CD14-positive monocyte (primary cell): Measurements from ENCODE around the gene MALAT1. TPM values are rescaled to one million over a fixed set of nuclear protein-coding genes. Genes with fewer than 3 reads are reported as not detected.

Source experiments
- DNase-seq, 3 donors: peaks; one replicate each; pipeline ENCODE4 v3.0.0-alpha.2; 2011 to 2022
- H2AFZ ChIP-seq: 2 replicates; pipeline ENCODE4 v1.6.0; 2012; ENCODE audit warnings: mild to moderate bottlenecking, low read depth, low read length, inconsistent platforms; ENCODE audit not compliant: insufficient read depth, poor library complexity, severe bottlenecking
- H3K27ac ChIP-seq, 2 donors: 1 replicate in 1 of 2; 2 replicates in 1 of 2; pipeline ENCODE4 v1.5.1; 2012 to 2013; ENCODE audit warnings: low read length in 2 of 2, control low read depth in 1 of 2, inconsistent platforms in 1 of 2, low read depth in 1 of 2, mild to moderate bottlenecking in 1 of 2
- H3K27me3 ChIP-seq, 2 donors: one replicate each; pipeline versions ENCODE4 v1.6.0 to v1.6.1; 2011 to 2013; ENCODE audit warnings: low read length in 2 of 2; ENCODE audit not compliant: control insufficient read depth in 2 of 2, insufficient read depth in 2 of 2
- H3K36me3 ChIP-seq, 2 donors: replicated peaks in 1 of 2; 1 replicate in 1 of 2; 2 replicates in 1 of 2; pipeline versions ENCODE4 v1.5.1 to v1.6.1; 2012 to 2013; ENCODE audit warnings: low read length in 2 of 2, control low read depth in 1 of 2, inconsistent platforms in 1 of 2, mild to moderate bottlenecking in 1 of 2; ENCODE audit not compliant: insufficient read depth in 2 of 2, control insufficient read depth in 1 of 2
- H3K4me1 ChIP-seq, 2 donors: 1 replicate in 1 of 2; 2 replicates in 1 of 2; pipeline versions ENCODE4 v1.5.1 to v1.6.1; 2012 to 2013; ENCODE audit warnings: low read length in 2 of 2, control low read depth in 1 of 2, inconsistent platforms in 1 of 2, mild to moderate bottlenecking in 1 of 2, moderate library complexity in 1 of 2; ENCODE audit not compliant: insufficient read depth in 2 of 2, control insufficient read depth in 1 of 2
- H3K4me2 ChIP-seq: replicated peaks from 2 replicates; pipeline ENCODE3; 2012; ENCODE audit warnings: low read length, moderate library complexity, mild to moderate bottlenecking; ENCODE audit not compliant: poor library complexity, severe bottlenecking; ENCODE audit errors: extremely low read depth
- H3K4me3 ChIP-seq, 3 experiments: fragments of 200-600 bp in 1 of 3; sonication (generic) in 1 of 3; replicated peaks in 1 of 3; 1 replicate in 2 of 3; 2 replicates in 1 of 3; pipeline ENCODE4 v1.5.1; 2011 to 2013; ENCODE audit warnings: low read length in 3 of 3, mild to moderate bottlenecking in 3 of 3, control low read depth in 2 of 3, low read depth in 2 of 3, inconsistent platforms in 1 of 3, moderate library complexity in 1 of 3
- H3K79me2 ChIP-seq: 2 replicates; pipeline ENCODE4 v1.6.0; 2012; ENCODE audit warnings: mild to moderate bottlenecking, control low read depth, inconsistent platforms, low read length, moderate library complexity; ENCODE audit not compliant: insufficient read depth
- H3K9ac ChIP-seq: 2 replicates; pipeline ENCODE4 v1.6.0; 2017; ENCODE audit warnings: low read length, mild to moderate bottlenecking; ENCODE audit not compliant: insufficient read depth, poor library complexity, severe bottlenecking
- H3K9me3 ChIP-seq, 2 donors: replicated peaks in 1 of 2; 1 replicate in 1 of 2; 2 replicates in 1 of 2; pipeline versions ENCODE4 v1.5.1 to v1.6.1; 2012 to 2013; ENCODE audit warnings: low read length in 2 of 2, control low read depth in 1 of 2; ENCODE audit not compliant: control insufficient read depth in 1 of 2, insufficient read depth in 1 of 2
- H4K20me1 ChIP-seq: 2 replicates; pipeline ENCODE4 v1.6.0; 2012; ENCODE audit warnings: mild to moderate bottlenecking, low read length, control low read depth, moderate library complexity; ENCODE audit not compliant: insufficient read depth
- H3K27ac Mint-ChIP-seq, 7 donors: one replicate each; pipeline ENCODE4 v1.8.0; 2020; ENCODE audit warnings: mild to moderate bottlenecking in 7 of 7, mixed read lengths in 7 of 7, moderate library complexity in 6 of 7, inconsistent platforms in 2 of 7
- H3K27me3 Mint-ChIP-seq, 3 donors: one replicate each; pipeline ENCODE4 v1.8.0; 2021 to 2022; ENCODE audit warnings: low read depth in 3 of 3, mild to moderate bottlenecking in 3 of 3, mixed read lengths in 3 of 3, moderate library complexity in 3 of 3, inconsistent platforms in 1 of 3
- H3K36me3 Mint-ChIP-seq, 2 donors: one replicate each; pipeline ENCODE4 v1.8.0; 2020; ENCODE audit warnings: mixed read lengths in 2 of 2, inconsistent platforms in 1 of 2, mild to moderate bottlenecking in 1 of 2
- H3K4me1 Mint-ChIP-seq: one replicate; pipeline ENCODE4 v1.8.0; 2020; ENCODE audit warnings: mild to moderate bottlenecking, mixed read lengths
- H3K4me3 Mint-ChIP-seq, 2 donors: one replicate each; pipeline ENCODE4 v1.8.0; 2020; ENCODE audit warnings: mild to moderate bottlenecking in 2 of 2, mixed read lengths in 2 of 2, moderate library complexity in 1 of 2
- H3K9me3 Mint-ChIP-seq, 7 donors: one replicate each; pipeline ENCODE4 v1.8.0; 2020 to 2022; ENCODE audit warnings: mixed read lengths in 7 of 7, mild to moderate bottlenecking in 6 of 7, moderate library complexity in 6 of 7, inconsistent platforms in 2 of 7
- CTCF ChIP-seq: fragments of 200-600 bp; IDR thresholded peaks from one replicate; pipeline ENCODE4 v1.8.0; 2022; ENCODE audit warnings: antibody characterized with exemption, mild to moderate bottlenecking
- WGBS: methylation state at CpG from one replicate; pipeline ENCODE4 v1.1.5; 2013; ENCODE audit warnings: missing lambda C conversion rate; ENCODE audit not compliant: insufficient coverage; 5-methylcytosine and 5-hydroxymethylcytosine counted together
- intact Hi-C, 2 donors: fragments of 100-400 bp; cut with micrococcal nuclease; formaldehyde crosslinking; loops; one replicate each; pipeline versions ENCODE4 v1.15.0 to v1.15.1; 2023
- polyA plus RNA-seq, 3 donors: library from polyadenylated mRNA; depleted of rRNA in 1 of 3; unstranded in 2 of 3; stranded (reverse) in 1 of 3; fragments of 300-500 nt in 2 of 3; fragments of >200 nt in 1 of 3; fragmentation: Illumina TruSeq in 2 of 3; gene quantifications; 1 replicate in 2 of 3; 2 replicates in 1 of 3; pipeline ENCODE4 v1.2.3, GENCODE V29; 2012 to 2021

MALAT1 gene
- polyA plus RNA-seq, 3 donors: 263 to 815 (median 554) TPM

GRCh38 chr11:65549096-65549495, 50.3 kb downstream of the MALAT1 start:
- intact Hi-C loops: loop anchor here in 1 of 2 donors (10.0 kb wide), 1 partner anchor 66 kb away; the partner anchor contains the start of genes MAP3K11 and PCNX3
- no peak overlapping the region for H2AFZ ChIP-seq

DNA sequence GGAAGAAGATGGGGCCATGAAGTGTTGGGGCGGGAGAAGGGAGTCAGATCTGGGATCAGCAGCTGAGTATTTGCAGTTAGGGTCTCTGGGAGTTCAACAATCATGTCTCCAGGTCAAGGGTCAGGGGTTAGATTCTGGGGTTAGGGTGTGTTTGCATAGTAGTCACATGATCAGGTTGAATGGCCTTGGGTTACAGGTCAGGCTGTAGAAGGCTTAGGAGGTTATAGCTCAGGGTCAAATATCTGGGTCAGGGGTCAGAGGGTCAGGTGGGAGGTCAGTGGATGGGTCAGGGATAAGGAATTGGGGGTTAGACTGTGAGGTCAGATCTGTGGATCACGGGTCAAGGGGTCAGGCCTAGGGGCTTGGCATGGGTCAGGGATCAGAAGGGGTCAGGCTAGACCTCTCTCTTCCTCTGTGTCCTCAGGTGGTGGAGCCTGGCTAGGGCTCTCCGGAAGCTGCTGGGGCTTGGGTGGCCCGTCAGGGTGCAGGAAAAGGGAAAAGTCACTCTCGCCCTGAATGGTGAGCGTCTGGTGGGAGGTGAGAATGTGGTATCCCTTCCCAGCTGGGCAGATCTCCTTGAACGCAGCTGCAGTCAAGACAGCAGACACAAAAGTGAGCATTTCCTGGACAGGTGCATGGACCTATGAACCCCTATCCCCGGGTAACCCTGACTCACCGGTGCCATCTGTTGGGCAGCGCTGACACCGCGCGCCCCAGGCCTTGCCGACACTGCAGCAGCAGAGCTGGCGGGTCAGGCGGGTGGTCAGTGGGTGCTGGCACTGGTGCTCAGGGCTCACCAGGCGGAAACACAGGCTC, 52.9 kb downstream of the MALAT1 start:
- intact Hi-C loops: no loop called here
- no peaks in the 10 kb centered on the region for H3K79me2 ChIP-seq
- H3K27ac ChIP-seq: no peak overlapping the region
- peak in 2 of 3 donors; percentile 53 to 57 for DNase-seq
- H2AFZ ChIP-seq: no peak overlapping the region
- Mint-ChIP-seq H3K27ac (no peak overlapping the region), H3K4me3 (no peak overlapping the region), H3K36me3 (peaks cover 0 to 5% of the 10 kb centered on the region in 2 donors), H3K4me1 (peaks cover 55% of the 10 kb centered on the region), H3K27me3 (peaks cover 15 to 23% (median 16%) of the 10 kb centered on the region in 3 donors), H3K9me3 (peaks cover 0 to 2% (median 0%) of the 10 kb centered on the region in 7 donors)
- H3K36me3 ChIP-seq: no peaks in the 10 kb centered on the region
- no peaks in the 10 kb centered on the region for H4K20me1 ChIP-seq
- no peaks in the 10 kb centered on the region for H3K9me3 ChIP-seq
- H3K4me3 ChIP-seq: no peak overlapping the region
- no peak overlapping the region for H3K9ac ChIP-seq
- peaks cover 24 to 42% of the 10 kb centered on the region in 2 donors for H3K4me1 ChIP-seq
- peak; percentile 71 for TF ChIP-seq CTCF
- no peak overlapping the region for H3K4me2 ChIP-seq
- WGBS: 53% methylated on average over 16 of the region's 17 CpGs
- peaks cover 0 to 2% of the 10 kb centered on the region in 2 donors for H3K27me3 ChIP-seq

More at GRCh38 chr11:65549096-65549495, 50.3 kb downstream of the MALAT1 start:
- H3K4me1 Mint-ChIP-seq: peaks cover 42% of the 10 kb centered on the region
- H3K9ac ChIP-seq: no peak overlapping the region
- H3K36me3 Mint-ChIP-seq: no peaks in the 10 kb centered on the region
- no peak overlapping the region for H3K27ac ChIP-seq
- H3K27ac Mint-ChIP-seq: peak overlapping the region in 1 of 7 donors; percentile 43
- H4K20me1 ChIP-seq: no peaks in the 10 kb centered on the region
- WGBS: 89% methylated on average over 1 of the region's 3 CpGs
- no peak overlapping the region for H3K4me2 ChIP-seq
- H3K79me2 ChIP-seq: no peaks in the 10 kb centered on the region
- no peak overlapping the region for H3K4me3 Mint-ChIP-seq
- no peak overlapping the region for H3K4me3 ChIP-seq
- no peaks in the 10 kb centered on the region for H3K9me3 ChIP-seq
- peaks cover 0 to 2% (median 0%) of the 10 kb centered on the region in 7 donors for H3K9me3 Mint-ChIP-seq
- no peak for TF ChIP-seq CTCF
- no peak for DNase-seq
- no peaks in the 10 kb centered on the region for H3K36me3 ChIP-seq
- peaks cover 23 to 36% of the 10 kb centered on the region in 2 donors for H3K4me1 ChIP-seq
- H3K27me3 Mint-ChIP-seq: peaks cover 14 to 18% (median 16%) of the 10 kb centered on the region in 3 donors
- H3K27me3 ChIP-seq: no peaks in the 10 kb centered on the region
